Urothelium cell line (cell line): ENCODE results near the gene TSPY1.
"Not testable (repeated sequence)": the region's sequence is repeated elsewhere in the genome, so short reads cannot be mapped to it uniquely, and the experiment has no call there.

Source experiments
- DNase-seq: peaks from one replicate; pipeline ENCODE4 v3.0.0; 2011; ENCODE audit warnings: low spot score, mixed read lengths
- FAIRE-seq: peaks from 2 replicates; lab custom pipeline; 2011; peaks lifted over from hg19 to GRCh38; lab: Jason Lieb, UNC

Gene TSPY1

GRCh38 chrY:9466655-9467054 is at the start of gene TSPY1:
Gene TSPY1 (plus strand): TSS chrY:9466955. CDS start chrY:9467001, 46 bp downstream.
- not testable (repeated sequence) for DNase-seq, FAIRE-seq

- not testable (repeated sequence) for FAIRE-seq, DNase-seq
Measured at GRCh38 chrY:9486967-9487366, 20.2 kb downstream of the TSPY1 start, which contains the start of gene TSPY9. Gene TSPY9 (plus strand): TSS chrY:9487267. CDS start chrY:9487313, 46 bp downstream.

GRCh38 chrY:9504396-9504795 is 37.6 kb downstream of the TSPY1 start:
- not testable (repeated sequence) for DNase-seq, FAIRE-seq

GRCh38 chrY:9516287-9516686 is 49.5 kb downstream of the TSPY1 start:
- FAIRE-seq = not testable (repeated sequence)

More at GRCh38 chrY:9516287-9516686, 49.5 kb downstream of the TSPY1 start:
- not testable (repeated sequence) for DNase-seq
